ENCODE results near the gene UCP2. TPM values are rescaled to one million over a fixed set of nuclear protein-coding genes. Genes with fewer than 3 reads are reported as not detected.
"Not testable (repeated sequence)": the region's sequence is repeated elsewhere in the genome, so short reads cannot be mapped to it uniquely, and the experiment has no call there.

The UCP2 gene
- polyA plus RNA-seq, 12 donors, result 86.3 to 208 (median 149) TPM; not detected in 1

GRCh38 chr11:73949912-73950311, 32.7 kb downstream of the UCP2 start:
- no peak for DNase-seq

- no peak for DNase-seq
Observed at GRCh38 chr11:73949246-73949645, 33.4 kb downstream of the UCP2 start.

- DNase-seq, result no peak
Observed at GRCh38 chr11:73946798-73947458, 35.7 kb downstream of the UCP2 start.

GRCh38 chr11:73945396-73945795, 37.2 kb downstream of the UCP2 start:
- DNase-seq, result no peak

- DNase-seq, result no peak
Observed at GRCh38 chr11:73944901-73945300, 37.7 kb downstream of the UCP2 start.

GRCh38 chr11:73944085-73944484, 38.6 kb downstream of the UCP2 start:
- no peak for DNase-seq

GRCh38 chr11:73942010-73942409, 40.6 kb downstream of the UCP2 start:
- no peak for DNase-seq

- no peak for DNase-seq
Observed at GRCh38 chr11:73940801-73941570, 41.7 kb downstream of the UCP2 start.

- no peak for DNase-seq
Observed at GRCh38 chr11:73939096-73939495, 43.5 kb downstream of the UCP2 start.

GRCh38 chr11:73936047-73936446, 46.6 kb downstream of the UCP2 start:
- DNase-seq, result not testable (repeated sequence)

- no peak for DNase-seq
Observed at GRCh38 chr11:73932781-73933180, 49.9 kb downstream of the UCP2 start.

- no peak for DNase-seq
Observed at GRCh38 chr11:73931951-73932350, 50.7 kb downstream of the UCP2 start.

- DNase-seq, result no peak
Observed at GRCh38 chr11:73931039-73931645, 51.5 kb downstream of the UCP2 start.

GRCh38 chr11:73929388-73929787, 53.3 kb downstream of the UCP2 start:
- DNase-seq, result no peak

Other genes with a start within 250 kb of the UCP2 start
- gene RAB6A, start 221.8 kb downstream of the UCP2 start, polyA plus RNA-seq (ENCODE audit: insufficient read length in 12 of 12), result 100 to 1,000 TPM in 8 of 12 donors, 10 to 100 TPM in 3, not detected in 1; 88.7 to 142 (median 107) TPM
- 10 to 100 TPM in 10 of 12 donors, not detected in 2; 30.2 to 51.7 (median 42.3) TPM for gene MRPL48, start 195.0 kb downstream of the UCP2 start, polyA plus RNA-seq (ENCODE audit: insufficient read length in 12 of 12)
- 10 to 100 TPM in 11 of 12 donors, not detected in 1; 60.7 to 92.3 (median 74.4) TPM for gene COA4, start 106.0 kb downstream of the UCP2 start, polyA plus RNA-seq (ENCODE audit: insufficient read length in 12 of 12)
- 10 to 100 TPM in 11 of 12 donors, not detected in 1; 28.1 to 66.7 (median 37.4) TPM for gene PAAF1, start 105.8 kb downstream of the UCP2 start, polyA plus RNA-seq (ENCODE audit: insufficient read length in 12 of 12)
- gene DNAJB13, start 31.8 kb downstream of the UCP2 start, polyA plus RNA-seq (ENCODE audit: insufficient read length in 12 of 12), result under 1 TPM in 8 of 12 donors, not detected in 4; 0.23 to 0.77 (median 0.42) TPM
- gene UCP3, start 26.2 kb upstream of the UCP2 start, polyA plus RNA-seq (ENCODE audit: insufficient read length in 12 of 12), result 1 to 10 TPM in 11 of 12 donors, not detected in 1; 1.5 to 9.3 (median 3.1) TPM
- gene C2CD3, start 188.2 kb upstream of the UCP2 start, polyA plus RNA-seq (ENCODE audit: insufficient read length in 12 of 12), result 10 to 100 TPM in 11 of 12 donors, not detected in 1; 18.1 to 32.7 (median 20.1) TPM
- gene PPME1, start 188.4 kb upstream of the UCP2 start, polyA plus RNA-seq (ENCODE audit: insufficient read length in 12 of 12), result 10 to 100 TPM in 11 of 12 donors, not detected in 1; 37.6 to 51.1 (median 42.6) TPM

Data from muscle of arm (tissue), 12 donors.